HL-60/S4 treated with phorbol 12-myristate 13-acetate at 8.2 ng/mL for 4 days and 3 days (cell line): ENCODE data around the gene TRIP13.
"Not testable (repeated sequence)": the region's sequence is repeated elsewhere in the genome, so short reads cannot be mapped to it uniquely, and the experiment has no call there.

Source experiments
- in situ Hi-C: fragments of 300-500 bp; cut with MboI; formaldehyde crosslinking; loops from 2 replicates; pipeline ENCODE4 v1.15.0; 2022; ENCODE audit warnings: low sequenced_read_pairs

TRIP13 gene

DNA sequence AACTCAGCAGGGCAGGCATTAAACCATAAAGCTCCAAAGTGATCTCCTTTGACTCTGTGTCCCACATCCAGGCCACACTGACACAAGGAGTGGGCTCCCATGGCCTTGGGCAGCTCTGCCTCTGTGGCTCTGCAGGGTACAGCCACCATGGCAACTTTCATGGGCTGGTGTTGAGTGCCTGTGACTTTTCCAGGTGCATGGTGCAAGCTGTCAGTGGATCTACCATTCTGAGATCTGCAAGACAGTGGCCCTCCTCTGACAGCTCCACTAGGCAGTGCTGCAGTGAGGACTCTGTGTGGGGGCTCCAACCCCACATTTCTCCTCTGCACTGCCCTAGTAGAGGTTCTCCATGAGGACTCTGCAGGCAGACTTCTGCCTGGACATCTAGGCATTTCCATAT is 41.3 kb downstream of the TRIP13 start:
- in situ Hi-C loops = loop anchor here (10.0 kb wide), 1 partner anchor 721 kb away; no protein-coding TSS in a partner anchor

DNA sequence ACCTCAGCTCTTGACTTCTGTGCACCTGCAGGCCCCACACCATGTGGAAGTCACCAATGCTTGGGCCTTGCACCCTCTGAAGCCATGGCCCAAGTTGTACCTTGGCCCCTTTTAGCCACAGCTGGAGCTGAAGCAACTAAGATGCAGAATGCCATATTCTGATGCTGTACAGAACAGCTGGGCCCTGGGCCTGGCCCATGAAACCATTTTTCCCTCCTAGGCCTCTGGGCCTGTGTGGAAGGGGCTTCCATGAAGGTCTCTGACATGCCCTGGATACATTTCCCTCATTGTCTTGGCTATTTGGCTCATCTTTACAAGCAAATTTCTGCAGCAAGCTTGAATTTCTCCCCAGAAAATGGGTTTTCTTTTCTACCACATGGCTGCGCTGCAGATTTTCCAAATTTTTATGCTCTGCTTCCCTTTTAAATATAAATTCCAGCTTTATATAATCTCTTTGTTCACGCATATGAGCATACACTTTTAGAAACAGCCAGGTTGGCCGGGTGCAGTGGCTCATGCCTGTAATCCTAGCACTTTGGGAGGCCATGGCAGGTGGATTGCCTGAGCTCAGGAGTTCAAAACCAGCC is 41.8 kb downstream of the TRIP13 start:
- in situ Hi-C loops = loop anchor here (10.0 kb wide), 1 partner anchor 720 kb away; no protein-coding TSS in a partner anchor

DNA sequence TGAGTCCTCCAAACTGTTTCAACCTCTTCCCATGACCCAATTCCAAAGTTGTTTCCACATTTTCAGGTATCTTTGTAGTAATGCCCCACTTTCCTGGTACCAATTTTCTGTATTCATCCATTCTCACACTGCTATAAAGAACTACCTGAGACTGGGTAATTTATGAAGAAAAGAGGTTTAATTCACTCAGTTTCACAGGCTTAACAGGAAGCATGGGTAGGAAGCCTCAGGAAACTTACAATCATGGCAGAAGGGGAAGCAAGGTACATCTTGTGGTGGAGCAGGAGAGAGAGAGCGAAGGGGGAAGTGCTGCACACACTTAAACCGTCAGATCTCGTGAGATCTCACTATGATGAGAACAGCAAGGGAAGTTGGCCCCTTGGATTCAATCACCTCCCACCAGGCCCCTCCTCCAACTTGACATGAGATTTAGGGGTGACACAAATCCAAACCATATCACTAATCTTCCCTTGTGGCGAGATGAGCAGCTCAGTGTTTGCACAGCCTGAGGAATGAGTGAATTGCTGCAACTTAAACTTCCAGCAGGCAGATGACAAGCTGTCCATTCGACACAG is 42.9 kb downstream of the TRIP13 start:
- in situ Hi-C loops = loop anchor here (10.0 kb wide), 1 partner anchor 719 kb away; no protein-coding TSS in a partner anchor

DNA sequence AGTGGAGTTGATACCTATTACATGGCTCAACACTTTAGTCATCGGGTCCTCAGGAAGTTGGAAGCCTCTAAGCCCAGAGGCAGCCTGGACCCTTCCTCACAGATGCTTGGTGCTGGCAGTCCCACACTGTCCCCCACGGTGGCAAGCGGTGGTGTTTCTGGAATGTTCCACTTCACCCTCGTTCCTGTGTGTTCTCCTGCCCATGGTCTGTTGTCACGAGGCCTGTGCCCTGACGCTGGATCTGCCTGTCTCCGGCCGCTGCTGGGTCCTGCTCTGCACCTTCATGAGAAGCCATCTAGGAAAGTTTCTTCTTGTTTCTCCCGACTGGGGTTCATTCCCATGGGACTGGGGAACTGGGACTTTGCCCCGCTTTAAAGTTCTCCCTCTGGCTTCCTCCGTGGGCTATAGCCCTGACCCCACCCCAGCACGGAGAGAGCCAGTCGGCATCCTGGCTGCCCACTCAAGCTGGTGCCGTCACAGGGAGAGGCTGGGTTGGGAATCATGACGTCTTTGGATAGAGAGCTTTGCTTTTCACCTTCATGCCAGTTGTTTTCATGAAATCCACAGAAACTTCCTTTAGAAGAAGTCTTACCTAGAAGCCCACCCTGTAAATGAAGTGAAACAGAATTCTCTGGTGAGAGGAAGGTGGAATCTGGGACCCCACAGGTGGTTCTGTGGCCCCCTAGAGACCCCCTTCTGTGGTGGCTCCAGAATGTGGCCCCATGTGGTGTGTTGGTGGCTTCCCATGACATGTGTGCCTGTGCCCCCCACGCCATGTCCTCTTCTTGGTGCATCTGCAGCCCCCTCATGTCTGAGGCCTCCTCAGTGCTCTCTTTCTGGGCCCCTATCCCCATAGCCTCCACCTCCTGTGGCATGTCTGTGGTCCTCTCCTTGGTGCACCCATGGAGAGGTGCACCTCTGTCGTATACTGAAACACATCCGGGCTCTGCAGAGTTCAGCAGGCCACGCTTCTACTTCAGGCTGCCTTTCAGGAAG is 43.8 kb downstream of the TRIP13 start:
- in situ Hi-C loops = loop anchor here (10.0 kb wide), 1 partner anchor 718 kb away; no protein-coding TSS in a partner anchor

- in situ Hi-C loops = loop anchor here (10.0 kb wide), 1 partner anchor 717 kb away; no protein-coding TSS in a partner anchor
Observed at GRCh38 chr5:937151-937924, 44.7 kb downstream of the TRIP13 start.

GRCh38 chr5:939368-939767 is 46.7 kb downstream of the TRIP13 start:
- in situ Hi-C loops = loop anchor here (10.0 kb wide), 1 partner anchor 715 kb away; no protein-coding TSS in a partner anchor

GRCh38 chr5:940741-941140 is 48.1 kb downstream of the TRIP13 start:
- in situ Hi-C loops = not testable (repeated sequence)

DNA sequence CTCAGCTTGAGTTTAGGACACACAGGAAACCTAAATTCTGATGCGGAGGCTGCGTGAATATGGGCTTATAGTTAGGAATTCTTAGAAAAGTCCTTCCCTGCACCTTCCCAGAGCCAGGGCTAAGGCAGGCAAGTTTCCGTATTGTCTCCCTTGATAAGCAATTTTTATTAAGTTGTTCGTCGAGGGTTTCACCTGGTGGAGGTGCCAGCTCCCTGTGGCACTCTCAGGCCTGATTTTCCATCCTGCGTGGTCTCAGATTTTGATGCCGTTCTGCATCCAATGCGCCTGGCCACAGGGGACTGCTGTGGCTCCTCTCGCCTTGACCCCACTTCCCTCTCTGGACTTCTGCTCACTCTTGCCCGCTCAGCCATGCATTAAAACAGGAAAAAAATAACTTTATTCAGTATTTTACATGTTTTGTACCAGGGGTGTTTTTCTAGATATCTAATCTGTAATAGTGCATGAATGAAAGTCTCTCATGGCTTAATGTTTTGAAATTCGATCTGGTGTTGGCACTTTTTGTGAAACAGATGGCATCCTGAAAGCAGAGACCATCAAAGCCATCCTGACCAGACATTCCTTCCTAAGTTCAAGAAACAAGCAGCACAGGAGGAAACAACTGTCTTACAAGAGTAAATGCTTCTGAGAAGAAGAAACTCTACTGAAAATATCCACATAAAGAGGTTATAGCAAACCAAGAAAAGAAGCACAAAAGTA is 50.7 kb downstream of the TRIP13 start:
- in situ Hi-C loops = no loop called here

DNA sequence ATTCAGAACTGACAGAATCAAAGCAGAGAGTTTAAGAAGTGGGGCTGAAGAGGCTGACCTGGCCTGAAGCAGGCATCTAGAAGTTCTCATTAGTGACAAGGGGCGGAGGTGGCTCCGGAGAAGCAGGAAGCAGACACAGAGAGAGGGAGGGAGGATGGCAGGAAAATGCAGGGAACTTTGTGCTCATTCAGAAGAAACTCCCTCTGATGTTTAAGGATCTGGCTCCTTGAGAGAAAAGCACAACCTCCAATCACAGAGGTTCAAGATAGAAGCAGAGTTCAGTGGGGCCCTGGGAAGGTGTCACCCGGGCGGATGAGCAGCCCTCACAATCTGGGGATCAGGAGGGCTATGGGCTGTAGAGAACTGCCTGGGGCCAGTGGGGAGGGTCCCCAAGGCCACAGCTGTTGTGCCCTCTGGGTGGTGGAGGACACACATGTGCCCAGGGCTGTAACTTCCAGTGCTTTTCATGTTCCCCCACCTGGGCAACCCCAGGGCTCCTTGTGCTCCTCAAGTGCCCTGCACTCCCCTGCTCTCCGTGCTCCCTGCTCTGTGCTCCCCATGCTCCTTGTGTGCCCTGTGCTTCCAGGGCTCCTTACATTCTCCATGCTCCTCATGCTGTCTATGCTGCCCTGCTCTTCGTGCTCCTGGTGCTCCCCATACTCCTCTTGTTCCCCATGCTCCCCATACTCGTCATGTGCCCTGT is 51.4 kb downstream of the TRIP13 start:
- in situ Hi-C loops = no loop called here

DNA sequence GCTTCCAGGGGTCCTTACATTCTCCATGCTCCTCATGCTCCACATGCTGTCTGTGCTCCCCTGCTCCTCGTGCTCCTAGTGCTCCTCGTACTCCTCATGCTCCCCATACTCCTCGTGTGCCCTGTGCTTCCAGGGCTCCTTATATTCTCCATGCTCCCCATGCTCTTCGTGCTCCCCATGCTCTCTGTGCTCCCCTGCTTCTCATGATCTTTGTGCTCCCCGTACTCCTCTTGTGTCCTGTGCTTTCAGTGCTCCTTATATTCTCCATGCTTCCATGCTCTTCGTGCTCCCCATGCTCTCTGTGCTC is 51.9 kb downstream of the TRIP13 start:
- in situ Hi-C loops = no loop called here

DNA sequence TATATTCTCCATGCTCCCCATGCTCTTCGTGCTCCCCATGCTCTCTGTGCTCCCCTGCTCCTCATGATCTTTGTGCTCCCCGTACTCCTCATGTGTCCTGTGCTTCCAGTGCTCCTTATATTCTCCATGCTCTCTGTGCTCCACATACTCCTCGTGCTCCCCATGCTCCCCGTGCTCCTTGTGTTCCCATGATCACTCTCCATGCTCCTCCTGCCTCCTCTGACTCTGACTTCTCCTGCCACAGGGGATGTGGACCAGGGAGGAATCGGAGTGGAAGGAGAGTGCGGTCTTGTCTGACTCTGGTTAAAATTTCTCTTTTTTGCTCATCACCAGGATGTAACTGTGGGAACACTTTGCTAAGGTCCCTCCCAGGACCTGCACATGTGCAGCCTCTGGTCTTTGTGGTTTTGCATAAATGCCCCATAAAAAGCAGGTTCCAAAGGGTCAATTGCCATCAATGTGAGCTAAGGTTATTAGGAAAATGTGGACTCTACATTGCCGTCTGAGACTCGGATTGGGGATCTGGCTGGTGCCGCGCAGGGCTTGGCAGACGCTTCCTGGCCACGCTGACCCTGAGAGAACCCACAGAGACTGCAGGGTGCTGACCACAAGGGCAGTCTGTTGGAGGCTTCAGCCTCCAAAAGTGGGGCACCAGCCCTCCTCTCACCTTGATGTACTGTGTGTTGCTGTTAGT is 52.5 kb downstream of the TRIP13 start:
- in situ Hi-C loops = no loop called here

DNA sequence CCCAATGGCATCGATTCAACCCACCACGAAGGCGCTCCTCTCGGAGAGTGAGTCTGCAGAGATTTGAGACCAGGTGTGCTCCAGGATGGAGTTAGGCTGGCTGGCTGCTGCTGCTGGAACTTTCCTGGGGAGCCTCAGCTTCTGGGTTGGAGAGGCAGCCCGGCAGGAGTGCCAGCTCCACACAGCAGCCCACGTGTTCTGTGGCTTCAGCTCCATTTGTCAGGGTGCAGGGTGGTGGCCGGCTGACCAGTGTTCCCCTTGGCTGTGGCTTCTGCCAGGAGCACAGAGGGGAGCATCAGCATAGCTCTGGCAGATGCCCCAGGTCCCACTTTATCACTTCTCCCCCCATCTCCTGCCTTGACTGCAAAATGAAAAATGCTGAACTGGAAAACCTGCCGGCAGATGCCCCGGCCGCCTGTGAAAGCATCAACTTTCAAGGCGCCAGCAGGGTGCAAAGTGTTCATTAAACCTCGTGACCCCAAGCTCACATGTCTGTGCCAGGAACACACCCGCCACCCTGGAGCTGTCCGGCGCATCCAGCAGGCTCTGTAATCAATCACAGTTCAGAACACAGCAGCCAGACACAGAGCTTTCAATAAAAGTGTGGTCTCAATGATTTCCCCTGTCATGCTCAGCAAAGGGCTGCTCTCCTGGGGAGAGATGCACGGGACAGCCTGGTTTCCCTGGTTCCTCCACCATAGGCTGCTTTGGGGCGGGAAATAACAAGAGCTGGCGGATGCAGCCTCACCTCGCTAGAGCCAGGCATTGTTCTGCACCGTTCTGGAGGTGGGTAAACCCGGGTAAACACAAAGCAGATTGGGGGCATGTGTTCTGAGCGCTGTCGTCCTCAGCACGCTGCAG is 53.2 kb downstream of the TRIP13 start:
- in situ Hi-C loops = no loop called here

DNA sequence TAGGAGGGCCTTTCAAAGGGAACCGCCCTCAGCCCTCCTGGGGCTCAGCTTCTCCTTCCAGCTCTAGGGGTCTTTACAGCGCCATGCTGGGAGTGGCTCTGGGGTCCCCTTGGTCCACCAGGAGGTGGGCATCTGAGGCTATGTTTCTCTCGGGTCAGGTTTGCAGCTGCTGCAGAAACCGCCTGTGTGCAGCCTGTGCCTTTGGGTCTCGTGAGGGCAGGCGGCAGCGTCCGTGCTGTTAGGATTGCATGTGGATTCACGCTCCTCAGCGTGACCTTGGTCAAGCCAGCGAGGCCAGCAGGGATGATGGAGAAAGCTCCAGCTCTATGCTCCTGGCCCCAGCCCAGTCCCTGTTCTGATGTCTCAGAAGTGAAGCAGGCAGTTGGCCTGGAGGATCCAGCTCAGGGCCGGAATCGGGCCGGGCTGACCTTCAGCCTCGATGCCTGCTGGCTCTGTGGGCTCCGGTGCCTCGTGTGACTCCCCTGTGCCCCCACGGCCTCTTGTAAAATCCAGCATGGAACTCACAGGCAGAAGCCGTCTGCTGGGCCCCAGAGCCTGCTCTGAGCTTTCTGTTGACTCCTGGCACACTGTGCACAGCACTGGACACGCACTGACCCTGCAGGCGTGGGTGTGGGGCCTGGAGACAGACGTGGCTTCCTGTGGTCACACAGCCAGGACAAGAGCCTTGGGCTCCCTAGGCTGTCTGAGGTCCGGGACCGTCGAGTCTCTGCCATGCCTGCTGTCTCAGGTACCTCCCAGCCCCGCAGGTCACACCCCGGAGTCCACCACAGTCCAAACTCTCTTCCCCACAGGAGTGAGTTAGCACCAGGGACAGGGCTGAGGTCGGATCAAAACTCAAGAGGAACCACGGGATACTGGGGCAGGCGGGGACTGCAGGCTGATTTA is 54.3 kb downstream of the TRIP13 start:
- in situ Hi-C loops = no loop called here

- in situ Hi-C loops = no loop called here
Observed at GRCh38 chr5:947626-948471, 55.2 kb downstream of the TRIP13 start.

DNA sequence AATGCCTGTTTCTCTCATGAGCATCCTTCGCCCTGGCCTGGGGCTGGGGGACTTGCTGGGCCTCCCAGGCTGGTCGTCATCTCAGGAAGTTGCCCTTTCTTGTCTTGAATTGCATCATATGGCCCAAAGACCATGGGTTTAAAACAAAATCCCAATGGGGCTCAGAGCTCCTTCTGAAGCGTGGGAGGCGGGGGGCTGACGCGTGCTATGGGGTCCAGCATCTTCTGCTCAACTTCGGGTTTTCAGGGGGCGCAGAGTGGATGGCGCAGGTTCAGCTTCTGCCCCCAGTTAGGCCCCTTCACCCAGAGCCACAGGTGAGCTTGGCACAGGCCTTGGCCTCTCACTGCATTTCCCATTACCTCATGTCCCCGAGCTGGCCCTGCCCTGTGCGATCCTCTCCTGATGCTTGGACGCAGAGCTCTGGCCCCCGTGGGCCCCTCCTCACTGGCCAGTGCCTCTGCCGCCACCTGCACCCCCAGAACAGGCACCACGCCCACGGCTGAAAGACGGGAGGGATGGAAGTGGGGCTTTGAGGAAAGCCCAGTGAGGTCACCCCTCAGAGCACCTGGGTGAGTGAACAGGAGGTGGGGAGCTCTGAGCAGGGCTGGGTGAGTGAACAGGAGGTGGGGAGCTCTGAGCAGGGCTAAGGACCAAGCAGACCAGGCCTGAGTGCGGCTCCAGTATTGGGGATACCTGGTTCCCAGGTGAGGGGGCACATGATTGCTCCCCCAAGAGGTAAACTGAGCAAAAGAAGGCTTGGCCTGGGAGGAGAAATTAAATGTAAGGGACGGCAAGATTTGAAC is 56.0 kb downstream of the TRIP13 start:
- in situ Hi-C loops = no loop called here

GRCh38 chr5:949275-949543 is 56.5 kb downstream of the TRIP13 start:
- in situ Hi-C loops = no loop called here
